ENCODE measurements around the gene ASB14.
"Not testable (repeated sequence)": the region's sequence is repeated elsewhere in the genome, so short reads cannot be mapped to it uniquely, and the experiment has no call there.

Gene ASB14

DNA sequence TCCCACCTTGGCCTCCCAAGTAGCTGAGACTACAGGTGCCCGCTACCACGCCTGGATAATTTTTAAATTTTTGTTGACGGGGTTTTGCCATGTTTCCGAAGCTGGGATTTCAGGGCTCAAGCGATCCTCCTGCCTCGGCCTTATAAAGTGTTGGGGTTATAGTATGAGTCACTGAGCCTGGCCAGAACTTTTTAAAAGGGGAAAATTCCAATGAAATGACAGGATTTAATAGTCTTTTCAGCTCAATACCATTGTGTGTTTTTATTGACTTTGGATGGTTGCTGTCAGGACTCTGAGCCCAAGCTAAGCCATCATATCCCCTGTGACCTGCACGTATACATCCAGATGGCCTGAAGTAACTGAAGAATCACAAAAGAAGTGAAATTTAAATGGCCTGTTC, 11.0 kb upstream of the ASB14 start:
- H3K79me1 ChIP-seq (ENCODE audit: low read length); H3K14ac ChIP-seq (ENCODE audit: low read length); H3K79me2 ChIP-seq (ENCODE audit: control insufficient read depth, insufficient read depth, low read length, poor library complexity); H4K8ac ChIP-seq (ENCODE audit: low read depth, low read length); H3K23ac ChIP-seq (ENCODE audit: low read length); H3K9ac ChIP-seq (ENCODE audit: low read length); H3K4me2 ChIP-seq (ENCODE audit: low read length); H4K12ac ChIP-seq (ENCODE audit: low read depth, low read length); H3K27me3 ChIP-seq (ENCODE audit: insufficient read depth, low read length); H3K18ac ChIP-seq (ENCODE audit: low read length); H2AFZ ChIP-seq (ENCODE audit: insufficient read depth, low read length, poor library complexity); H2BK12ac ChIP-seq (ENCODE audit: low read length); H2BK5ac ChIP-seq (ENCODE audit: low read depth, low read length, poor library complexity); H4K91ac ChIP-seq (ENCODE audit: low read depth, low read length); H3K36me3 ChIP-seq (ENCODE audit: control insufficient read depth in 1 of 2, insufficient read depth in 2 of 2, low read length in 2 of 2); H3K4me1 ChIP-seq (ENCODE audit: control insufficient read depth in 1 of 2, insufficient read depth in 2 of 2, low read length in 2 of 2); H3K27ac ChIP-seq (ENCODE audit: low read depth, low read length); H3K4me3 ChIP-seq (ENCODE audit: low read depth, low read length); H2AK5ac ChIP-seq (ENCODE audit: low read length); H3K4ac ChIP-seq (ENCODE audit: low read depth, low read length); DNase-seq; H2BK120ac ChIP-seq (ENCODE audit: insufficient read depth, low read length, poor library complexity); H3K9me3 ChIP-seq (ENCODE audit: insufficient read depth, low read depth, low read length): not testable (repeated sequence)
- no CpG with 5 or more reads among the region's 7 CpGs for WGBS (ENCODE audit: extremely low coverage, insufficient coverage, insufficient read length)

GRCh38 chr3:57298041-57298440, 5.6 kb upstream of the ASB14 start:
- Histone ChIP-seq H3K36me3 (ENCODE audit: control insufficient read depth in 1 of 2, insufficient read depth in 2 of 2, low read length in 2 of 2) (no peaks in the 10 kb centered on the region), H2AFZ (ENCODE audit: insufficient read depth, low read length, poor library complexity) (no peak overlapping the region), H3K27ac (ENCODE audit: low read depth, low read length) (no peak overlapping the region), H2AK5ac (ENCODE audit: low read length) (no peak overlapping the region), H3K79me2 (ENCODE audit: control insufficient read depth, insufficient read depth, low read length, poor library complexity) (no peaks in the 10 kb centered on the region), H3K23ac (ENCODE audit: low read length) (no peak overlapping the region), H3K9ac (ENCODE audit: low read length) (no peak overlapping the region), H3K14ac (ENCODE audit: low read length) (no peak overlapping the region), H3K9me3 (ENCODE audit: insufficient read depth, low read depth, low read length) (no peaks in the 10 kb centered on the region), H3K18ac (ENCODE audit: low read length) (no peak overlapping the region), H2BK5ac (ENCODE audit: low read depth, low read length, poor library complexity) (no peak overlapping the region), H3K4ac (ENCODE audit: low read depth, low read length) (no peak overlapping the region), H4K12ac (ENCODE audit: low read depth, low read length) (no peak overlapping the region), H4K91ac (ENCODE audit: low read depth, low read length) (no peak overlapping the region), H3K4me2 (ENCODE audit: low read length) (no peak overlapping the region), H2BK120ac (ENCODE audit: insufficient read depth, low read length, poor library complexity) (no peak overlapping the region), H3K79me1 (ENCODE audit: low read length) (no peaks in the 10 kb centered on the region), H4K8ac (ENCODE audit: low read depth, low read length) (no peak overlapping the region), H3K27me3 (ENCODE audit: insufficient read depth, low read length) (no peaks in the 10 kb centered on the region), H3K4me1 (ENCODE audit: control insufficient read depth in 1 of 2, insufficient read depth in 2 of 2, low read length in 2 of 2) (peaks cover 0 to 3% of the 10 kb centered on the region in 2 experiments), H2BK12ac (ENCODE audit: low read length) (no peak overlapping the region), H3K4me3 (ENCODE audit: low read depth, low read length) (no peak overlapping the region)
- WGBS (ENCODE audit: extremely low coverage, insufficient coverage, insufficient read length) = no CpG with 5 or more reads among the region's 1 CpG
- DNase-seq = peak; percentile 70 to 73

GRCh38 chr3:57292897-57293526, 527 bp upstream of the ASB14 start:
- no CpG with 5 or more reads among the region's 4 CpGs for WGBS (ENCODE audit: extremely low coverage, insufficient coverage, insufficient read length)
- no peak overlapping the region for H3K27ac ChIP-seq (ENCODE audit: low read depth, low read length)

GRCh38 chr3:57288403-57288802, 4.1 kb downstream of the ASB14 start:
- no peak overlapping the region for H3K18ac ChIP-seq (ENCODE audit: low read length)
- H3K4me3 ChIP-seq (ENCODE audit: low read depth, low read length) = no peak overlapping the region
- H3K4ac ChIP-seq (ENCODE audit: low read depth, low read length) = no peak overlapping the region
- no peaks in the 10 kb centered on the region for H3K36me3 ChIP-seq (ENCODE audit: control insufficient read depth in 1 of 2, insufficient read depth in 2 of 2, low read length in 2 of 2)
- no peak overlapping the region for H2BK120ac ChIP-seq (ENCODE audit: insufficient read depth, low read length, poor library complexity)
- H4K12ac ChIP-seq (ENCODE audit: low read depth, low read length) = no peak overlapping the region
- H2BK5ac ChIP-seq (ENCODE audit: low read depth, low read length, poor library complexity) = no peak overlapping the region
- H2BK12ac ChIP-seq (ENCODE audit: low read length) = no peak overlapping the region
- no peak overlapping the region for H3K4me2 ChIP-seq (ENCODE audit: low read length)
- no peaks in the 10 kb centered on the region for H3K27me3 ChIP-seq (ENCODE audit: insufficient read depth, low read length)
- H3K79me2 ChIP-seq (ENCODE audit: control insufficient read depth, insufficient read depth, low read length, poor library complexity) = no peaks in the 10 kb centered on the region
- no peak overlapping the region for H3K14ac ChIP-seq (ENCODE audit: low read length)
- no peak overlapping the region for H3K23ac ChIP-seq (ENCODE audit: low read length)
- no peaks in the 10 kb centered on the region for H3K9me3 ChIP-seq (ENCODE audit: insufficient read depth, low read depth, low read length)
- WGBS (ENCODE audit: extremely low coverage, insufficient coverage, insufficient read length) = no CpG with 5 or more reads among the region's 9 CpGs
- no peak overlapping the region for H2AK5ac ChIP-seq (ENCODE audit: low read length)
- no peak overlapping the region for H3K27ac ChIP-seq (ENCODE audit: low read depth, low read length)
- no peaks in the 10 kb centered on the region for H3K79me1 ChIP-seq (ENCODE audit: low read length)
- no peak for DNase-seq
- H2AFZ ChIP-seq (ENCODE audit: insufficient read depth, low read length, poor library complexity) = no peak overlapping the region
- H4K8ac ChIP-seq (ENCODE audit: low read depth, low read length) = no peak overlapping the region
- no peaks in the 10 kb centered on the region for H3K4me1 ChIP-seq (ENCODE audit: control insufficient read depth in 1 of 2, insufficient read depth in 2 of 2, low read length in 2 of 2)
- H3K9ac ChIP-seq (ENCODE audit: low read length) = no peak overlapping the region
- H4K91ac ChIP-seq (ENCODE audit: low read depth, low read length) = no peak overlapping the region

More at GRCh38 chr3:57292897-57293526, 527 bp upstream of the ASB14 start:
- Histone ChIP-seq H3K9me3 (ENCODE audit: insufficient read depth, low read depth, low read length) (no peaks in the 10 kb centered on the region), H3K23ac (ENCODE audit: low read length) (no peak overlapping the region), H2BK12ac (ENCODE audit: low read length) (no peak overlapping the region), H3K27me3 (ENCODE audit: insufficient read depth, low read length) (no peaks in the 10 kb centered on the region), H2BK5ac (ENCODE audit: low read depth, low read length, poor library complexity) (no peak overlapping the region), H2AK5ac (ENCODE audit: low read length) (no peak overlapping the region), H3K14ac (ENCODE audit: low read length) (no peak overlapping the region), H3K4me2 (ENCODE audit: low read length) (no peak overlapping the region), H3K4me1 (ENCODE audit: control insufficient read depth in 1 of 2, insufficient read depth in 2 of 2, low read length in 2 of 2) (peaks cover 0 to under 1% of the 10 kb centered on the region in 2 experiments), H4K12ac (ENCODE audit: low read depth, low read length) (no peak overlapping the region), H2BK120ac (ENCODE audit: insufficient read depth, low read length, poor library complexity) (no peak overlapping the region), H3K18ac (ENCODE audit: low read length) (no peak overlapping the region), H3K36me3 (ENCODE audit: control insufficient read depth in 1 of 2, insufficient read depth in 2 of 2, low read length in 2 of 2) (no peaks in the 10 kb centered on the region), H3K4ac (ENCODE audit: low read depth, low read length) (no peak overlapping the region), H3K79me2 (ENCODE audit: control insufficient read depth, insufficient read depth, low read length, poor library complexity) (no peaks in the 10 kb centered on the region), H2AFZ (ENCODE audit: insufficient read depth, low read length, poor library complexity) (no peak overlapping the region), H3K9ac (ENCODE audit: low read length) (no peak overlapping the region), H4K8ac (ENCODE audit: low read depth, low read length) (no peak overlapping the region), H4K91ac (ENCODE audit: low read depth, low read length) (no peak overlapping the region), H3K79me1 (ENCODE audit: low read length) (no peaks in the 10 kb centered on the region), H3K4me3 (ENCODE audit: low read depth, low read length) (no peak overlapping the region)
- no peak for DNase-seq
